NOMO-1 treated with DMSO at 0.1 percent for 48 hours (cell line): ENCODE measurements around the gene F13B.
"Not testable (repeated sequence)": the region's sequence is repeated elsewhere in the genome, so short reads cannot be mapped to it uniquely, and the experiment has no call there.

Source experiments
- DNase-seq: peaks from one replicate; lab custom pipeline; 2025; ENCODE audit not compliant: unreplicated experiment; lab: John Stamatoyannopoulos, UW

F13B gene

GRCh38 chr1:197042676-197043341, 24.3 kb downstream of the F13B start:
- DNase-seq: no peak

DNA sequence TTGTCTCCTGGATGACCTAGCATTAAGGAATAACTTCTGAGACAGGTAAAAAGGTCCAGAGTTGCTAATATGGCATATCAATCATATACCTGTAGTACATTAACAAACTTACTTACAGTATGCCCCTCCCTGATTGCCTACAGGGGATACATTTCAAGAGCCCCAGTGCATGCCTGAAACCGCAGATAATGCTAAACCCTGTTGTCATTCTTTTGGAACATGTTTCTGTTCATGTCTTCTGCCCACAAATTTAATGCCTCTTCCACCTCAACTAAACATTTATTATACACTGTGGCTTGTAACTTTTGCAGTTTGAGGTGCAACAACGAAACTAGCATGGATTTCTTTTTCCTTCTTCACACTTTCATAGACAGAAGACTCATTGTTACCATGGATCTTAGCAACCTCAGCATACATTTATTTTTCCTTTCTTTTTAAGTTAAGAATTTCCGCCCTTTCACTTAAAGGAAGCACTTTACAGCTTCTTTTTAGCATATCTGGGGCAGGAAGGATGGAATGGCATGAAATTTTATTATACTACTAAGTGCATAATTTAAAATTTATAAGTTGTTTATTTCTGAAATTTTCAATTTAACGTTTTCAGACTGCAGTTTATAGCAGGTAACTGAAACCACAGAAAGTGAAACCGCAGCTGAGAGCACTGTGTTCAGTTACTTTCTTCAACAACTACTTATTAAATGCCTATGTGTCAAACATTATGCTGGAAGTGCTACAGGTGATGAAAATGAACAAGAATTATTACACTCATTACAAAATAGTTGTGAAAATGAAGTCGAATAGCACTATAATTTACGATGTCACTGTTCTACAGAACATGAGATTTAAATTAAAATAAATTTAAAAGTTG, 25.3 kb downstream of the F13B start:
- DNase-seq: no peak

DNA sequence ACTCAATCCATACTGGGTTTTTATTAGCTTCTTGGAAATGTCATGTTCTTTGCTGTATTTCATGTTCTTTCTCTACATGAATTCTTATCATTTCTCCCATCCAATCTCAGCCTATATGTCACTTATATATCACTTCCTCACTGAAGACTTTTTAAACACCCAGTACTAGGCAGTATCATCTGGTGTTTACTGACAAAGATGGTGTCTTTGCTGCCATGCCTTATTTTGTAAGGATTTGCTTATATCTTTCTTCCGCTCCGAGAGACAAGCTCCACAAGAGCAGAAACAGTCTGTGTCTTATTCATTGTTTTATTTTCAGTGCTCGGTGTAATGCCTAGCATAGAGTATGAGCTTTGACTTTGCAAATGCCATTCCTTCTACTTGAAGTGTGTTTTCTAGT, 30.2 kb downstream of the F13B start:
- no peak for DNase-seq

- DNase-seq: not testable (repeated sequence)
These were observed 32.3 kb downstream of the F13B start for GRCh38 chr1:197034631-197035339.

DNA sequence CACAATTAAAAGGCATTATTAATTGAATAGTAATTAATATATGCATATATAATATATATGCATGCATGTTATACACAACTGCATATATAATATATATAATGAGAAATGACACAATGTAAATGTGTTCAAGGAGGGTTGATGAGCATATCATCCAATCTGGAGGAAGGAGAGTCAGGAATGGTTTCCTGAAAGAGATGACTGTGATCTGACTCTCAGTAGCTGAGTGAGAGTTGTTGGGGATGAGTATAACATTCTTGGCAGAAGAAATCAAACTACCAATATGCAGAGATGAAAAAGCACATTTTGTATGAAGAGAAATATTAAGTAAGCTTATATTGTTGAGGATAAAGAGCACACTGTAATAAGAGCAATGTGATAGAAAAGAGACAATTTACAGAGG, 37.3 kb downstream of the F13B start:
- no peak for DNase-seq

DNA sequence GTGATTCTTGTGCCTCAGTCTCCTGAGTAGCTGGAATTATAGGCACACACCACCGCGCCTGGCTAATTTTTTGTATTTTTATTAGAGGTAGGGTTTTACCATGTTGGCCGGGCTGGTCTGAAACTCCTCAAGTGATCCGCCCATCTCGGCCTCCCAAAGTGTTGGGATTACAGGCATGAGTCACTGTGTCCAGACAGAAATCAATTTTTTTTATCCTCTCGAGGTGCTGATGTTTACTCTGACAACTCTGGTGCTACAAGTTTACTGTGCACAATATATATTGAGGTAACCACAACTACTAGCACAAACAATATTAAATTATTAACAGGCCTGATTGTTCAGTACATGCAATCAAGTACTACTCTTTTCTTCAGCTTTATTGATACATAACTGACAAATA, 39.7 kb downstream of the F13B start:
- no peak for DNase-seq

DNA sequence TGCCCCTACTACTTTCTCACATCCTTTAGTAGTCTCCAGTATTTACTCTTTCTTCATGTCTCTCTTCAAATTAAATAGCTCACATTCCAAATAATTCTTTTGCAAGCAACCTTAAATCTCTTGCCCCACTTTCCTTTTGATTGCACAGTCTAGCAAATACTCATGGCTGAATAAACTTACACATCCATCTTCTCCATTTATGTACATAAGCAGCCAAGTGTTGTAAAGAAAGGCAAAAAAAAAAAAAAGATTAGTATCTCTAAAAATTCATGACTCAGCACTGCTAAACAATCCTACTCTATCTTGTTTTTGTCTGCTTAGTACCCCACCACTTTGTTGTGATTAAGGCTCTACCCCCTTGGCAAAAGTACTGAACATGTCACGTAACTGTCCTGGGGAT, 42.6 kb downstream of the F13B start:
- DNase-seq: no peak

DNA sequence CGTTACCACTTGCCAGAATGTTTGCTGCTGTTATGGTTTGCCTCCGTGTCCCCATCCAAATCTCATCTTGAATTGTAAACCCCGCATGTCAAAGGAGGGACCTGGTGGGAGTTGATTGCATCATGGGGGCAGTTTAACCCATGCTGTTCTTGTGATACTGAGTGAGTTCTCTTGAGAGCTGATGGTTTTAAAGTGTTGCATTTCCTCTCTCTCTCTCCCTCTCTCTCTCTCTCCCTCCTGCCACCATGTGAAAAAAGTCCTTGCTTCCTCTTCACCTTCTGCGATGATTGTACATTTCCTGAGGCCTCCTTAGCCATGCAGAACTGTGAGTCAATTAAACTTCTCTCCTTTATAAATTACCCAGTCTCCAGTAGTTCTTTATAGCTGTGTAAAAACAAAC, 45.3 kb downstream of the F13B start:
- no peak for DNase-seq

GRCh38 chr1:197017558-197018146, 49.4 kb downstream of the F13B start:
- DNase-seq: no peak

DNA sequence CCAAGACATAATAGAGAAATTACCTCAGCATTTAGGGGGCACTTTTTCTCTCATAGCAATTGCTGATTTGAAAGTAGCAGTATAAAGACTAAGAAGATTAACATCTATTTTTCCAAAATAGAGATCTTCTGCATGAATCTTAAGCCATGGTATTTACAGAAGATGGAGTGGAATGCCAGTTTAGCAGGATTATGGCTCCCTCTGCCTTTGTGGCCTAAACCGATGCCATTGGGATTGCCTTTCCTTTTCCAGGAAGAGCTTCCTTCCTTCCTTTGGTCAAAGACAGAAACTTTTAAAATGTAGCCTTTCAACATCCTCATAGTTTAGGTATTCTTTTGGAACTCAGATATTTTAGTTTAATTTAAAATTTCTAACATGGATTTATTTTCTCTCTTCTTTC, 50.3 kb downstream of the F13B start:
- no peak for DNase-seq

DNA sequence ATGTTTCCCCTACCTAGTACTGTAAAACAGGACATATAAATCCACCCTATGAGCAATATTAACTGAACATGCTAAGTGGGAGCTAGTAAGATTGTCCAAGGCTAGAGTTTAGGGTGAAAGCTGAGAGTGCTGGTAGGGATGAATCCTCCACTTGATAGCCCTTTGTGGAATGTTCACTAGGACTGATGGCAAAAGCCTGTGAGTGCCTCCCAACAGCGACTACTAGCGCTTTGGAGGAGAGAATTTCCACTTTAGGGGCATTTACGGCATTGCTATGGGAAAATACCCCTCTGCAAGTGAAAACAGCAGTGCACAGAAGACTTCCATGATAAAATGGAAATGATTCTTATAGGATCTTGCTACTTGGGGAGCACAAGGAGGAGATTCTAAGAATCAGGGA, 53.8 kb downstream of the F13B start:
- DNase-seq: no peak

GRCh38 chr1:197011614-197012013, 55.4 kb downstream of the F13B start:
- DNase-seq: no peak

GRCh38 chr1:197008861-197009260, 58.2 kb downstream of the F13B start:
- no peak for DNase-seq

DNA sequence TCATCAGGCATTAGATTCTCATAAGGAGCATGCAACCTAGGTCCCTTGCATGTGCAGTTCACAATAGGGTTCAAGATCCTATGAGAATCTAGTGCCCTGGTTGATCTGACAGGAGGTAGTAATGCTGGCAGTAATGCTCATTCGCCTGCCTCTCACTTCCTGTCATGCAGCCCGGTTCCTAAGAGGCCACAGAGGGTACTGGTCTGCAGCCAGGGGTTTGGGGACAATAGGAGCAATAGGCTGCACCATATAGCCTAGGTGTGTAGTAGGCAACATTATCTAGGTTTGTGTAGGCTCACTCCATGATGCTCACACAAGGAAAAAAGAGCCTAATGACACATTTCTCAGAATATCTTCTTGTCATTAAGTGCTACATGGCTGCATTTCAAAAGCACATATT, 63.9 kb downstream of the F13B start:
- DNase-seq: no peak

DNA sequence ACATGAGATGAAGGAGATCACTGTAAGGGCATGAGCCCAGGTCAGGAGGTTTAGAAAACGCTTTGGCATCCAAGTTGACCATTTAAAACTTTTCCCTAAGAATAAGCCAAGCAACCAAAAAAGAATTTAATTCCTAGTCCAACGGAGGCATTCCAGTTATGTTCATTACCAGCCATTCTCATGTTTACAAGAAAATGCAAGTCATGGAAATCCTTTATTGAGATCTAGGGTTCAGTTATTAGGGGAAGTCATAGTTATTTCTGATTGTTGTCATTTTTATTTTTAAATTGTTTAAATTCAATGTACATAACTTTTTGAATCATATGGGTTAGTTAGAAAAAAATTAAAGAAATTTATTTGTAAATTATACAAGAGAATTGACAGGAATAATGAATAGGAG, 65.2 kb downstream of the F13B start:
- DNase-seq: no peak

GRCh38 chr1:196997423-196997822, 69.6 kb downstream of the F13B start:
- no peak for DNase-seq

DNA sequence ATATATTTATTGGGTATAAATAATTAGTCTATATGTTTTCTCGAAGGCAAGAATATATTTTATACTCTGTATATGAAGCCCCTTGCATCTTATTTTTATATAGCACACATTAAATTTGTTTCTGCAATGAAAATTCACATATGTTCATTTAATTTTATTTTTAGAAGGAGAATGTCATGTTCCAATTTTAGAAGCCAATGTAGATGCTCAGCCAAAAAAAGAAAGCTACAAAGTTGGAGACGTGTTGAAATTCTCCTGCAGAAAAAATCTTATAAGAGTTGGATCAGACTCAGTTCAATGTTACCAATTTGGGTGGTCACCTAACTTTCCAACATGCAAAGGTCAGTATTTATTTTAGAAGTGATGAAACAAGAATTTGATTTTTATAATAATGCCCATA, 73.1 kb downstream of the F13B start:
- DNase-seq: no peak

DNA sequence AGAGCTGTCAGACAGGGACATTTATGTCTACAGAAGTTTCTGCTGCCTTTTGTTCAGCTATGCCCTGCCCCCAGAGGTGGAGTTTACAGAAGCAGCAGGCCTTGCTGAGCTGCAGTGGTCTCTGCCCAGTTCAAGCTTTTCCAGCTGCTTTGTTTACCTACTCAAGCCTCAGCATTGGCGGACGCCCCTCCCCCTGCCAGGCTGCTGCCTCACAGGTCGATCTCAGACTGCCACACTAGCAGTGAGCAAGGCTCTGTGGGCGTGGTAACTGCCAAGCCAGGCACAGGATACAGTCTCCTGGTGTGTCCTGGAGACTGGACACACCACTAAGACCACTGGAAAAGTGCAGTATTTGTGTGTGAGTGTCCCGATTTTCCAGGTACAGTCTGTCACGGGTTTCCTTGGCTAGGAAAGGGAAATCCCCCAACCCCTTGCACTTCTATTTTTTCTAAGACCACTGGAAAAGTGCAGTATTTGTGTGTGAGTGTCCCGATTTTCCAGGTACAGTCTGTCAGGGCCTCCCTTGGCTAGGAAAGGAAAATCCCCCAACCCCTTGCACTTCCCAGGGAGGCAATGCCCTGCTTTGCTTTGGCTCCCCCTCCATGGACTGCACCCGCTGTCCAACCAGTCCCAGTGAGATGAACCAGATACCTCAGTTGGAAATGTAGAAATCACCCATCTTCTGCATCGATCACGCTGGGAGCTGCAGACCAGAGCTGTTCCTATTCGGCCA, 75.0 kb downstream of the F13B start:
- DNase-seq: not testable (repeated sequence)
